HepG2 (cell line): ENCODE data around the gene LSM12. TPM values are rescaled to one million over a fixed set of nuclear protein-coding genes. Genes with fewer than 3 reads are reported as not detected.
A peak's percentile ranks its signal among the peaks of the same experiment; 100 is the strongest.

Source experiments
- EP300 ChIP-seq, 3 experiments: sonication (generic) in 1 of 3; formaldehyde crosslinking in 1 of 3; IDR thresholded peaks; 2 replicates each; pipeline versions ENCODE4 v1.5.1 to v1.6.1; 2011 to 2020; ENCODE audit warnings: low read depth in 2 of 3, low read length in 2 of 3, borderline replicate concordance in 1 of 3, improper control_type of control experiment in 1 of 3, mild to moderate bottlenecking in 1 of 3, missing genetic modification reagents in 1 of 3, moderate library complexity in 1 of 3
- HMG20A ChIP-seq: IDR thresholded peaks from 2 replicates; pipeline ENCODE4 v1.6.1; 2016; ENCODE audit warnings: borderline replicate concordance
- KLF12 ChIP-seq: sonication (generic); formaldehyde crosslinking; IDR thresholded peaks from 2 replicates; pipeline ENCODE4 v1.4.0; 2020; ENCODE audit warnings: missing genetic modification reagents, borderline replicate concordance
- MED13 ChIP-seq: sonication (generic); formaldehyde crosslinking; IDR thresholded peaks from 2 replicates; pipeline ENCODE4 v1.5.0; 2020; ENCODE audit warnings: missing genetic modification reagents
- NCOA1 ChIP-seq: sonication (generic); formaldehyde crosslinking; IDR thresholded peaks from 2 replicates; pipeline ENCODE4 v1.9.0; 2021; ENCODE audit warnings: missing genetic modification reagents
- RFXANK ChIP-seq: IDR thresholded peaks from 2 replicates; pipeline ENCODE4 v1.6.1; 2016
- ZEB1 ChIP-seq: IDR thresholded peaks from 2 replicates; pipeline ENCODE4 v1.6.1; 2012; ENCODE audit warnings: mild to moderate bottlenecking, low read depth, inconsistent platforms; ENCODE audit not compliant: insufficient replicate concordance
- ZFP90 ChIP-seq: sonication (generic); formaldehyde crosslinking; IDR thresholded peaks from 2 replicates; pipeline ENCODE4 v1.8.0; 2022; ENCODE audit warnings: missing genetic modification reagents, mild to moderate bottlenecking, inconsistent platforms, borderline replicate concordance
- ZFX ChIP-seq: sonication (generic); formaldehyde crosslinking; IDR thresholded peaks from 2 replicates; pipeline ENCODE4 v1.4.0; 2020; ENCODE audit warnings: mild to moderate bottlenecking, low read depth, missing genetic modification reagents, moderate library complexity
- ZNF138 ChIP-seq: sonication (generic); formaldehyde crosslinking; IDR thresholded peaks from 2 replicates; pipeline ENCODE4 v1.5.0; 2020; ENCODE audit warnings: mild to moderate bottlenecking, low read depth, missing genetic modification reagents
- ZNF256 ChIP-seq: sonication (generic); formaldehyde crosslinking; conservative IDR thresholded peaks from 2 replicates; pipeline ENCODE4 v1.4.0; 2020; ENCODE audit warnings: missing genetic modification reagents
- ZNF331 ChIP-seq: sonication (generic); formaldehyde crosslinking; IDR thresholded peaks from 2 replicates; pipeline ENCODE4 v1.4.0; 2020; ENCODE audit warnings: missing genetic modification reagents
- ZSCAN21 ChIP-seq: sonication (generic); formaldehyde crosslinking; IDR thresholded peaks from 2 replicates; pipeline ENCODE4 v1.8.0; 2022; ENCODE audit warnings: mild to moderate bottlenecking, missing genetic modification reagents, moderate library complexity, borderline replicate concordance
- polyA plus RNA-seq, 8 experiments: library from polyadenylated mRNA; depleted of rRNA in 3 of 8; stranded (reverse) in 7 of 8; unstranded in 1 of 8; fragments of >200 nt; fragmentation: Illumina TruSeq in 4 of 8; extraction: Trizol in 4 of 8; gene quantifications; 2 replicates each; pipeline versions ENCODE4 v1.2.1 to v1.2.3, GENCODE V29; 2011 to 2016; ENCODE audit warnings: low read depth in 4 of 8, missing spikeins in 1 of 8, mixed read lengths in 1 of 8; ENCODE audit not compliant: insufficient read depth in 1 of 8
- total RNA-seq, 5 experiments: library from RNA; depleted of rRNA; stranded (reverse); fragments of >200 nt; fragmentation: Illumina TruSeq; extraction: Trizol; gene quantifications; 2 replicates each; pipeline ENCODE4 v1.2.3, GENCODE V29; 2016; ENCODE audit warnings: low read depth in 1 of 5
- TF ChIP-seq, protein P1 (sequence below): sonication (generic); formaldehyde crosslinking; IDR thresholded peaks from 2 replicates; pipeline ENCODE4 v1.4.0; 2020; ENCODE audit warnings: missing genetic modification reagents

The LSM12 gene
- total and polyA plus RNA-seq, 2 of the 13 experiments (the other 11 are each of a cell fraction or from before 2014, with no cell fraction given), result 52.8 to 55.7 TPM

- TF ChIP-seq EP300 (IDR thresholded peaks at IDR 0.05; ENCODE audit: low read depth in 2 of 2, low read length in 2 of 2), result no peak
- TF ChIP-seq EP300 (CRISPR knock-in tag; IDR thresholded peaks at IDR 0.05; ENCODE audit: borderline replicate concordance), result 0 out of 2 replicates have a peak, but pooled peaks have one; percentile 6
- TF ChIP-seq MED13 (CRISPR knock-in tag), result 0 out of 2 replicates have a peak, but pooled peaks have one; percentile 14
- 0 out of 2 replicates have a peak, but pooled peaks have one; percentile 1 for TF ChIP-seq ZNF331 (CRISPR knock-in tag)
- peak; percentile 71; the same call in 1 of the 2 replicates for TF ChIP-seq KLF12 (CRISPR knock-in tag)
- TF ChIP-seq ZSCAN21 (CRISPR knock-in tag), result no peak
- TF ChIP-seq, protein P1, sequence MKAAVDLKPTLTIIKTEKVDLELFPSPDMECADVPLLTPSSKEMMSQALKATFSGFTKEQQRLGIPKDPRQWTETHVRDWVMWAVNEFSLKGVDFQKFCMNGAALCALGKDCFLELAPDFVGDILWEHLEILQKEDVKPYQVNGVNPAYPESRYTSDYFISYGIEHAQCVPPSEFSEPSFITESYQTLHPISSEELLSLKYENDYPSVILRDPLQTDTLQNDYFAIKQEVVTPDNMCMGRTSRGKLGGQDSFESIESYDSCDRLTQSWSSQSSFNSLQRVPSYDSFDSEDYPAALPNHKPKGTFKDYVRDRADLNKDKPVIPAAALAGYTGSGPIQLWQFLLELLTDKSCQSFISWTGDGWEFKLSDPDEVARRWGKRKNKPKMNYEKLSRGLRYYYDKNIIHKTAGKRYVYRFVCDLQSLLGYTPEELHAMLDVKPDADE (CRISPR knock-in tag), result 0 out of 2 replicates have a peak, but pooled peaks have one; percentile 41
- 0 out of 2 replicates have a peak, but pooled peaks have one; percentile 7 for TF ChIP-seq ZNF256
- TF ChIP-seq ZNF138 (CRISPR knock-in tag), result 0 out of 2 replicates have a peak, but pooled peaks have one; percentile 14
- peak; percentile 12; the same call in 1 of the 2 replicates for TF ChIP-seq ZFX (CRISPR knock-in tag)
- TF ChIP-seq ZFP90 (CRISPR knock-in tag), result 0 out of 2 replicates have a peak, but pooled peaks have one; percentile 7
- TF ChIP-seq NCOA1 (CRISPR knock-in tag), result 0 out of 2 replicates have a peak, but pooled peaks have one; percentile 2
- TF ChIP-seq HMG20A (CRISPR knock-in tag), result 0 out of 2 replicates have a peak, but pooled peaks have one; percentile 20
- TF ChIP-seq ZEB1, result peak; percentile 5
- TF ChIP-seq RFXANK (CRISPR knock-in tag), result 0 out of 2 replicates have a peak, but pooled peaks have one; percentile 11
Measured at GRCh38 chr17:44071198-44071520, 4.7 kb upstream of the LSM12 start (continued).
